Measurements from ENCODE around the gene CAPN5. TPM values are rescaled to one million over a fixed set of nuclear protein-coding genes. Genes with fewer than 3 reads are reported as not detected.

The CAPN5 gene
- total and polyA plus RNA-seq, 7 donors, result 0.59 to 1.8 (median 0.88) TPM

- no peak for TF ChIP-seq CTCF (IDR thresholded peaks at IDR 0.05)
- DNase-seq, result no peak
- 78 to 85% (median 79%) methylated on average over 10 of the region's 10 CpGs for WGBS, 3 donors
- Histone ChIP-seq H3K36me3 (ENCODE audit: insufficient read depth in 1 of 2, low read depth in 1 of 2) (no peaks in the 10 kb centered on the region), H3K27me3 (ENCODE audit: insufficient read depth in 3 of 3, low read length in 2 of 3) (peaks cover 0 to 65% (median 7%) of the 10 kb centered on the region in 3 donors), H3K4me1 (peaks cover 10% of the 10 kb centered on the region), H3K4me3 (no peak overlapping the region), H3K9me3 (no peaks in the 10 kb centered on the region), H3K27ac (no peak overlapping the region)
- intact Hi-C loops (cut with DNase I), result loop anchor here in 1 of 2 donors (10.0 kb wide), 1 partner anchor 113 kb away; no protein-coding TSS in a partner anchor
- ATAC-seq, result no peak
Observed at GRCh38 chr11:77038029-77038824, 28.5 kb upstream of the CAPN5 start.

GRCh38 chr11:77038825-77039326 lies 27.9 kb upstream of the CAPN5 start:
- ATAC-seq (no peak), DNase-seq (no peak)
- Histone ChIP-seq H3K4me1 (peaks cover 10% of the 10 kb centered on the region), H3K4me3 (no peak overlapping the region), H3K27me3 (ENCODE audit: insufficient read depth in 3 of 3, low read length in 2 of 3) (peaks cover 0 to 69% (median 7%) of the 10 kb centered on the region in 3 donors), H3K27ac (no peak overlapping the region), H3K9me3 (no peaks in the 10 kb centered on the region), H3K36me3 (ENCODE audit: insufficient read depth in 1 of 2, low read depth in 1 of 2) (no peaks in the 10 kb centered on the region)
- 64 to 68% (median 67%) methylated on average over 16 of the region's 16 CpGs for WGBS, 3 donors
- intact Hi-C loops (cut with DNase I), result loop anchor here in 1 of 2 donors (10.0 kb wide), 1 partner anchor 114 kb away; no protein-coding TSS in a partner anchor
- TF ChIP-seq CTCF (IDR thresholded peaks at IDR 0.05), result no peak

- 6 to 10% (median 8%) methylated on average over 88 to 109 of the region's 109 CpGs for WGBS, 3 donors
- peaks cover 10% of the 10 kb centered on the region for H3K4me1 ChIP-seq
- peaks cover 0 to 68% (median 7%) of the 10 kb centered on the region in 3 donors for H3K27me3 ChIP-seq (ENCODE audit: insufficient read depth in 3 of 3, low read length in 2 of 3)
- H3K9me3 ChIP-seq, result no peaks in the 10 kb centered on the region
- peak overlapping the region; percentile 57 for H3K4me3 ChIP-seq
- TF ChIP-seq CTCF (IDR thresholded peaks at IDR 0.05), result peak; percentile 38
- H3K27ac ChIP-seq, result no peak overlapping the region
- ATAC-seq, result peak; percentile 48 to 89 (median 75)
- DNase-seq, result peak in 1 of 2 donors; percentile 43
- H3K36me3 ChIP-seq (ENCODE audit: insufficient read depth in 1 of 2, low read depth in 1 of 2), result no peaks in the 10 kb centered on the region
- intact Hi-C loops (cut with DNase I), result loop anchor here (10.0 kb wide), 2 partner anchors 115 to 145 kb away; no protein-coding TSS in a partner anchor
Observed at GRCh38 chr11:77039491-77040400, 27.0 kb upstream of the CAPN5 start.

GRCh38 chr11:77040401-77040777 lies 26.4 kb upstream of the CAPN5 start:
- H3K27ac ChIP-seq, result no peak overlapping the region
- peaks cover 10% of the 10 kb centered on the region for H3K4me1 ChIP-seq
- TF ChIP-seq CTCF (IDR thresholded peaks at IDR 0.05), result no peak
- no peak overlapping the region for H3K4me3 ChIP-seq
- DNase-seq (no peak), ATAC-seq (no peak)
- WGBS, 3 donors, result 52 to 64% (median 63%) methylated on average over 37 of the region's 37 CpGs
- H3K27me3 ChIP-seq (ENCODE audit: insufficient read depth in 3 of 3, low read length in 2 of 3), result peaks cover 0 to 71% (median 7%) of the 10 kb centered on the region in 3 donors
- H3K9me3 ChIP-seq, result no peaks in the 10 kb centered on the region
- intact Hi-C loops (cut with DNase I), result loop anchor here in 1 of 2 donors (10.0 kb wide), 1 partner anchor 144 kb away; no protein-coding TSS in a partner anchor
- no peaks in the 10 kb centered on the region for H3K36me3 ChIP-seq (ENCODE audit: insufficient read depth in 1 of 2, low read depth in 1 of 2)
